ENCODE data around the gene BDH2.

BDH2 gene

GRCh38 chr4:103046416-103047290 is 53.0 kb downstream of the BDH2 start:
- peaks cover 22% of the 10 kb centered on the region for H3K36me3 ChIP-seq
- H3K9me3 ChIP-seq = no peaks in the 10 kb centered on the region
- no peaks in the 10 kb centered on the region for H3K27me3 ChIP-seq
- TF ChIP-seq, protein P1, sequence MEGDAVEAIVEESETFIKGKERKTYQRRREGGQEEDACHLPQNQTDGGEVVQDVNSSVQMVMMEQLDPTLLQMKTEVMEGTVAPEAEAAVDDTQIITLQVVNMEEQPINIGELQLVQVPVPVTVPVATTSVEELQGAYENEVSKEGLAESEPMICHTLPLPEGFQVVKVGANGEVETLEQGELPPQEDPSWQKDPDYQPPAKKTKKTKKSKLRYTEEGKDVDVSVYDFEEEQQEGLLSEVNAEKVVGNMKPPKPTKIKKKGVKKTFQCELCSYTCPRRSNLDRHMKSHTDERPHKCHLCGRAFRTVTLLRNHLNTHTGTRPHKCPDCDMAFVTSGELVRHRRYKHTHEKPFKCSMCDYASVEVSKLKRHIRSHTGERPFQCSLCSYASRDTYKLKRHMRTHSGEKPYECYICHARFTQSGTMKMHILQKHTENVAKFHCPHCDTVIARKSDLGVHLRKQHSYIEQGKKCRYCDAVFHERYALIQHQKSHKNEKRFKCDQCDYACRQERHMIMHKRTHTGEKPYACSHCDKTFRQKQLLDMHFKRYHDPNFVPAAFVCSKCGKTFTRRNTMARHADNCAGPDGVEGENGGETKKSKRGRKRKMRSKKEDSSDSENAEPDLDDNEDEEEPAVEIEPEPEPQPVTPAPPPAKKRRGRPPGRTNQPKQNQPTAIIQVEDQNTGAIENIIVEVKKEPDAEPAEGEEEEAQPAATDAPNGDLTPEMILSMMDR (IDR thresholded peaks at IDR 0.05; ENCODE audit: low read depth, low read length) = peak; percentile 82
- H3K4me1 ChIP-seq = no peaks in the 10 kb centered on the region
- no peak overlapping the region for H3K4me3 ChIP-seq (ENCODE audit: low read depth, low read length)
- peak; percentile 16 for DNase-seq

DNA sequence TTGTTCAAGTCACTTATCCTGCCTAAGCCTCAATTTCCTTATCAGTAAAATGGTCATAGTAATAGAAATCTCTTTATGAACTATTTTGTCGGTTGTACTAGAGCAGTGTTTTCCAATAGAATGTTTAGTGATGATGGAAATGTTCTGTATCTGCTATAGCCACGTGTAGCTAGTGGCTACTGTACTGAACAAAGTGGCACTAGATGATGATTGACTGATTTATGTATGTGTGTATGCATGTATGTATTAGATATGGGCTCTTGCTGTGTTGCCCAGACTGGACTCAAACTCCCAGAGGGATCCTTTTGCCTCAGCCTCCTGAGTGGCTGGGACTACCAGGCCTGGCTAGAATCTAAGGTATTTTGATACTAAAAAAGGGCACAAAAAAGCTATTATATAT is 55.5 kb downstream of the BDH2 start:
- H3K36me3 ChIP-seq = peaks cover 18% of the 10 kb centered on the region
- no peaks in the 10 kb centered on the region for H3K4me1 ChIP-seq
- DNase-seq = no peak
- no peaks in the 10 kb centered on the region for H3K27me3 ChIP-seq
- H3K4me3 ChIP-seq (ENCODE audit: low read depth, low read length) = no peak overlapping the region
- TF ChIP-seq, protein P1 (IDR thresholded peaks at IDR 0.05; ENCODE audit: low read depth, low read length) = no peak
- no peaks in the 10 kb centered on the region for H3K9me3 ChIP-seq

GRCh38 chr4:103036169-103036568 is 63.5 kb downstream of the BDH2 start:
- no peak overlapping the region for H3K4me3 ChIP-seq (ENCODE audit: low read depth, low read length)
- H3K27me3 ChIP-seq = no peaks in the 10 kb centered on the region
- no peak for DNase-seq
- H3K9me3 ChIP-seq = no peaks in the 10 kb centered on the region
- H3K36me3 ChIP-seq = 0 out of 2 replicates have a peak, but pooled peaks cover 3% of the 10 kb centered on the region
- TF ChIP-seq, protein P1 (IDR thresholded peaks at IDR 0.05; ENCODE audit: low read depth, low read length) = no peak
- H3K4me1 ChIP-seq = no peaks in the 10 kb centered on the region

- H3K4me1 ChIP-seq = no peaks in the 10 kb centered on the region
- peak; percentile 47 for DNase-seq
- H3K27me3 ChIP-seq = no peaks in the 10 kb centered on the region
- H3K36me3 ChIP-seq = 0 out of 2 replicates have a peak, but pooled peaks cover 3% of the 10 kb centered on the region
- TF ChIP-seq, protein P1 (IDR thresholded peaks at IDR 0.05; ENCODE audit: low read depth, low read length) = peak; percentile 79
- H3K4me3 ChIP-seq (ENCODE audit: low read depth, low read length) = no peak overlapping the region
- H3K9me3 ChIP-seq = no peaks in the 10 kb centered on the region
These were observed 67.1 kb downstream of the BDH2 start for GRCh38 chr4:103032574-103032973.

DNA sequence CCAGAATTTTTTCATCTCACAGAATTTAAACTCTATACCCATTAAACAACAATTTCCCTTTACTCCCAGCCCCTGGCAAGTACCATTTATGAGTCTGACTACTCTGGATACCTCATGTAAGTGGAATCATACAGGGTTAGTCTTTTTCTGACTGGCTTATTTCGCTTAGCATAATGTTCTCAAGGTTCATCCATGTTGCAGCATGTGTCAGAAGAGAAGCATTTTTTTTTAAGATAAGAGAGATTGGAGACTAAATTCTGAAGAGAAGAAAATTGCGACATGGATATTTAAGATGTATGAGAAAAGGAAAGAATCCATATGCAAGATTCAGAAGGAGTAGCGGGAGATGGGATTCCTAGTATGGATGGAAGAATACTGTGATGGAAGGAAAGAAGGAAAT is 68.8 kb downstream of the BDH2 start:
- H3K9me3 ChIP-seq = no peaks in the 10 kb centered on the region
- H3K4me1 ChIP-seq = no peaks in the 10 kb centered on the region
- DNase-seq = no peak
- 0 out of 2 replicates have a peak, but pooled peaks cover 3% of the 10 kb centered on the region for H3K36me3 ChIP-seq
- no peaks in the 10 kb centered on the region for H3K27me3 ChIP-seq
- TF ChIP-seq, protein P1 (IDR thresholded peaks at IDR 0.05; ENCODE audit: low read depth, low read length) = no peak
- no peak overlapping the region for H3K4me3 ChIP-seq (ENCODE audit: low read depth, low read length)

DNA sequence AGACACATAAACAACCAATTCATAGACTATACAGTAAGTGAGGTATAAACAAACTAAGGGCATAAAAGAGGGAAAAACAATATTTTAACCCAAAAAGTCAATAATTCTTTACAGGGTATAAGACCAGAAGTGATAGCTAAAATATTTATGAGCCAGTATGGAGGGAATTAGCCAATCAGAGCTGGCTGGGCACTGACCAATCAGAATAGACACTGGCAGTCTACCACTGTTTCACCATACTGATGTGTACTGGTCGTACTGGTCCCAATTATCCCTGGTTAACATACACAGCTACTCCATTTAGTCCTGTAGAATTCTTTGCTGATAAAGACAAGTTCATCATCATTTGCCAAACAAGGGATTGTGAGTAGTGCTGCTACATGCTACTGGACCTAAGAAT is 70.3 kb downstream of the BDH2 start:
- TF ChIP-seq, protein P1 (IDR thresholded peaks at IDR 0.05; ENCODE audit: low read depth, low read length) = no peak
- DNase-seq = no peak
- H3K9me3 ChIP-seq = no peaks in the 10 kb centered on the region
- H3K27me3 ChIP-seq = no peaks in the 10 kb centered on the region
- no peaks in the 10 kb centered on the region for H3K4me1 ChIP-seq
- H3K36me3 ChIP-seq = no peaks in the 10 kb centered on the region
- H3K4me3 ChIP-seq (ENCODE audit: low read depth, low read length) = no peak overlapping the region

Measured in BE2C (cell line).